GM18505 (cell line): ENCODE measurements around the gene OSCP1.

ENCODE experiments used
- ATAC-seq: cut with Tn5 transposase; IDR thresholded peaks from one replicate; pipeline ENCODE4 v1.9.1; 2021; ENCODE audit not compliant: unreplicated experiment
- POLR2A ChIP-seq: IDR thresholded peaks from 4 replicates; pipeline ENCODE4 v1.6.1; 2011; ENCODE audit warnings: borderline replicate concordance; ENCODE audit not compliant: insufficient read depth, insufficient read length; ENCODE audit errors: extremely low read depth

OSCP1 gene

DNA sequence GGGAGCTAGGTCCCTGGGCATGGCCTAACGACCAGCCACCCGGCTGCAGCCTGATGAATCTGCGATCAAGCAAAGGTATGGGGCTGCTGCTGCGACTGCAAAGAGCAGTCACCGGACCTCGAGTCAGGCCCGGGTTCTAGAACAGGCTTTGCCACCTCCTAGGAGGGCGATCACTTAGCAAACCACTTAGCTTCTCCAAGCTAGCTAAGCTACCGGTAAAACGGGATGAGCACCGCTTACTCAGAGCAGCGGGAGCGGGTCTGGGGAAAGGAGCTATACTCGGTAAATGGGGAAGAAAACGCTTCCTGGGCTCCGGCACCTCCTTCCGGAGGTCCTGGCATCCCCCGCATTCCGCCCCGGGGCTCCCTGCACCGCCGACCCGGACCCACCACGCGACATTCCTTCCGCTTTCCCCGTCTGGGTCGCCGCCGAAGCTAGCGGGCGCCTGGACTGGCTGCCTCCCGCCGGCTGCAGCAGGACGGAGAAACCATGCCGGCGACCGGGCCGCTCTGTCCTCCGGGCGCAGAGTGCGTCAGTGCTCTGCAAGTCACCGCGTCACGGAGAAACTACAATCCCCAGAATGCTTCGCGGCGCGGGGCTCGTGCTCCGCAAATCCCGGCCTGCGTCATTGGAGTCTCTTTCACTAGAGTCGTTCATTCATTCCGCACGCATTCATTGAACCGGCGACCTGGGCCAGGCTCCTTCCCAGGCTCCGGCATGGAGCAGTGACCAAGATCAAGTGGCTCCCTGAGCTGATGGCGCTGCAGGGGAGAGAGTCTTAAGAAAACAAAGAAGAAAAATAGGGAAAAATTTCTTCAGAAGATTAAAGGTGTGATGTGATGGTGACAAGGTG, 52.6 kb downstream of the OSCP1 start, which contains the start of gene LSM10:
Gene LSM10, minus strand, starts transcription at position 531 of the 853 bp plus-strand sequence. CDS start 3,779 bp downstream, outside the sequence.
- peak; percentile 87 for TF ChIP-seq POLR2A
- ATAC-seq = peak; percentile 74

DNA sequence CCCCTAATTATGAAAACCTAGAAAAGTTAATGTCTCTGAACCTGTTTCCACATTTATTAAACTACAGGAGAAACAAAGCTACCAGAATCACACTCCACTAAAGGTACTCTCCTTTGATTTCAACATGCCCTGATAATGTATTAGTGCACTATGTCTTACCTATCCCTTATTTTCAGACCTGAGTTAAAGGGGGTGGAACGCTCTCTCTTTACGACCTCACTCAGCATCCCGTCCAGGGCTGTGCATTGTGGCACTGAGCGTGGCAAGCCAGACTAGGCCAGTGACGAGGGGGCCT, 53.2 kb downstream of the OSCP1 start:
- no peak for TF ChIP-seq POLR2A
- no peak for ATAC-seq

DNA sequence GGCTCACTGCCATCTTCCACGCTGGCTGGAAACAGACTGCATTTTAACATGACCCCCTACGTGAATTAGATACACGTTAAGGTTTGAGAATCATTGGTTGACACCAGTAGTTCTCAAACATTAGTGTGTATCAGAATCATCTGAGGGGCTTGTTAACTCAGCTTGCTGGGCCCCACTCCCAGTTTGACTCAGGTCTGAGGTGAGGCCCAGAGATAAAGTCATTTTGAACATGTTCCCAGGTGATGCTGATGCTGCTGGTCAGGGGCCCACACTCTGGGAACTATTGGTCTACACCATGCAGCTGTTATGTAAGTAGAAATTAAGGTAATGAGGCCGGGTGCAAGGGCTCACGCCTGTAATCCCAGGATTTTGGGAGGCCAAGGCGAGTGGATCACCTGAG, 53.9 kb downstream of the OSCP1 start:
- ATAC-seq = no peak
- TF ChIP-seq POLR2A = no peak

DNA sequence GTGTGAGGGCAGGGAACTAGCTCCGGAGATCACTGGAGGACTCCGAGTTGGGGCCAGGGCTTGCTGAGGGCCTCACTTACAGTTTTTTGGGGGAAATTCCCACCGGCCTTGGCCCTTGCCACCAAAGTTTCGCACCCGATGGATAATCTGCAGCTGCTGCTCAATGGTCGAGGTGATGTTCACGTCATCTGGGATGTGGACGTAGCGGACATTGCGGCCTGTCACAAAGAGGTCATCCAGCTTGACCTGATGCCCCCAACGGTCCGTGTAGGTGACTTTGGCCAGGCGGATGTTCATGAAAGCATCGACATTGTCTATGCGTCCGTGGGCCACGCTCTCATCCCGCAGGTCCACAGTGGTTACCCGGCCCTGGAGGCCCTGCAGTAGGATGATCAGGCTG, 56.6 kb downstream of the OSCP1 start:
- no peak for TF ChIP-seq POLR2A
- no peak for ATAC-seq

DNA sequence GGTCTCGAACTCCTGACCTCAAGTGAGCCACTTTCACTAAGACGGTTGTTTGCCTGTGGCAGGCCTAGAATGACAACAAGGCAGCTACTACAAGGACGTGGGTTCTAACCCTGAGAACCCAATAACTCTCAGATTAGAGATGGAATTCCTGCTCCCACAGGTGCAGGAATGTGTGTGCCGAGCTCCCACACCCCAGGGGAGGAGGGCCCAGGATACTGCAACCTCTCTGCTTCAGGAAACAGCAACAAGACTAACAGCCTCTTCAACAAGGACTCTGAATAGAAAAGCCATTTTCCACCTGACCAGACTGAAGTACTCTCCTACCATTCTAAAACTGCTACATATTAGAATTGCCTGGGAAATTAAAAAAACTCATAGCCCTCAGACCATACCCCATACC, 57.4 kb downstream of the OSCP1 start:
- no peak for ATAC-seq
- no peak for TF ChIP-seq POLR2A

DNA sequence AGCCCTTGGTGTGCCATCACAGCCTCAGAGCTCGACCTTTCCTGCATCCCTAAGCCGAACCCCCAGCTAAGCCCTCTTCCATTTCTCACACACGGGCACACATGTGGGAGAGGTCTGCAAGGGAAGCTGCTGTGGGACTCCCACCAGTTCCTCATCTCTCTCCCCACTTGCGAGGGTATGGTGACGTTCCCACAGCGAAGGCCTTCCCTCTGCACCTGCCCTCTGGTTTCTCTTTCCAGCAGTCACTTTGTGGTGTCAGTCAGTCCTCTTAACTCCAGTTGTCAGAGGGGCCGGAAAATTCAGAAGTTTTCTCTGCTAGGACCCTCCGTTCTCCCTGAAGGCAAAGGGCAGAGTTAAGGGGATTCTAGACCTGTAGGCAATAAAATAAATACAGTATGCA, 59.0 kb downstream of the OSCP1 start:
- ATAC-seq = no peak
- no peak for TF ChIP-seq POLR2A

DNA sequence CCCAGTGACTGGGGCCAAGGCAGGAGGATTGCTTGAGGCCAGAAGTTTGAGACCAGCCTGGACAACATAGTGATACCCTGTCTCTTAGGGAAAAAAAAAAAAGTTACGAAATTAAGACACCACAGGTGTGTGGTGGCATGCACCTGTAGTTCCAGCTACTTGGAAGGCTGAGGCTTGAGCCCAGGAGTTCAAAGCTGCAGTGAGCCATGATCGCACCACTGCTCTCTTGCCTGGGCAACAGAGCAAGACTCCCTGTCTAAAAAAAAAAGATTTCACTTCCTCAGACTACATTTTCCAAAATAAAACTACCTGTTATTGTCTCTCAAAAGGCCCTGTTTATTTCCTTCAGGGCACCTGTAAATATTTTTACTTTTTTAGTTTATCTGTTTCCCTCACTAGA, 59.8 kb downstream of the OSCP1 start:
- no peak for ATAC-seq
- TF ChIP-seq POLR2A = no peak

DNA sequence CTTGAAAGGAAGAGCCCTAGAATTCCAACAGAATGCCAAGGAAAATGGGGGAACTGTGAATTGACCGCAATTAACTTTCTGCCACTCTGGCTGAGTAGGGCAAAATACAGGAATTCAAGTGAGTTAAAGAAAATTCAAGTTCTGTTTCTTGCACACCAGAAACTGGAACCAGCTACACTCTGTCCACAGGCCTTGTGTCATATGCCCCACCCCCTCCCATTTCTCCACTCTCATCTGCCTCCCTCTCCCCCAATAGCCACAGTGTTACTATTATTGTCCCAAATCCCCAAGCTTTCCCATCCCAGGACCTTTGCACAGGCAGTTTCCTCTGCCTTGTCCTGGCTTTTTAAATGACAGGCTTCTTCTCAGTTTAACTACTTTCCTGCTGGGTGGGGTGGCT, 60.3 kb downstream of the OSCP1 start:
- no peak for TF ChIP-seq POLR2A
- no peak for ATAC-seq

DNA sequence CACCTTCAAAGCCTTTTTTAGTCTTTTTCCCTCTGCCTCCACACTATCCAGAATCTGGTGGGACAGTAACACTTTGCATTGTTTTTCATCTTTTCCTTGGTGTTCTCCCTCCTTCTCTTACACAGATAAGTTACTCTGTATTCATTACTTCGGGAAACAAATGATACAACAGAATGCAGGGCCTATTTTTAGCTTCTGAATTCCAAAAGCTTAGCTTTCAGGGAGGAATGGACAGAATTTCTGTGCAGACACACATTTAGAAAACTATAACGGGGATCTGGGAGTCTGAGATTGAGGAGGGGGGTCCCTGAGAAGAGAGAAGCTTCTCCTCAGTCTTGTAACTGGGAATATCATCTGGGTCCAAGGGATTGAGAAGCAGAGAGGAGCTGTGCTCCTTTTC, 61.0 kb downstream of the OSCP1 start:
- ATAC-seq = no peak

DNA sequence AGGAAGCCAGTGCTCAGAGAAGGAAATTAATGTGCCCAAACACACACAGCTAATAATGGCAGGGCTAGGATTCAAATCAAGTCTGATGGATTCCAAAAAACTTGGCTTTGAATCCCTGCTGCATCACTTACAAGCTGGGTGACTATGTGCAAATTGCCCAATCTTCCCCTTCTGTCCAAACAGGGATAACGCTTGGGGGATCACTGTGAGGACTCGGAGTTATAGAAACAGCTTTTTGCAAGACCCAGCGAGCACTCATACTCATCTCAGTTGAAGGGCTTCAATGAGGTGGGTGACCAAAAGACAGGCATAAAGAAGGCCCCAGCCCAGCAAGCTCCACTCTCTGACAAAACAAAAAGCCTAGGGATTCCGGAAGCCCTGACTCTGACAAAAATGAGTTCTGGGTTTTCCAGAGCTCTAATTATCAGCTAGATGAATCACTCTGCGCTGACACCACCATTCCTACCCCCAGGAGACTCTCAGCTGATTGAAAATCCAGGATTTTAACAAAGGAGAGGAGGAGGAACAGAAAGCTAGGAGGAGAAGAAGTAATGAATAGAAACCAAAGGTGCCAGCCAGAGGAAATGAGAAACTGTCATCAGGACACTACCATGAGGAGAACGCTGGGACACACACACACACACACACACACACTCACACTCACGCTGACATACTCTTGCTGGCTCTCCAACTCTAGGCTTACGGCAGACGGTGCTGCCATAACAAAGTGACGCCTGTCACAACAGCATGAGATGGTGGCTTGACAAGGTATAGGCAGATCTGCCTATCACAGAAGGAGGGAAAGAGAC, 62.9 kb downstream of the OSCP1 start:
- TF ChIP-seq POLR2A = no peak

More for the DNA sequence above, 61.0 kb downstream of the OSCP1 start:
- no peak for TF ChIP-seq POLR2A

DNA sequence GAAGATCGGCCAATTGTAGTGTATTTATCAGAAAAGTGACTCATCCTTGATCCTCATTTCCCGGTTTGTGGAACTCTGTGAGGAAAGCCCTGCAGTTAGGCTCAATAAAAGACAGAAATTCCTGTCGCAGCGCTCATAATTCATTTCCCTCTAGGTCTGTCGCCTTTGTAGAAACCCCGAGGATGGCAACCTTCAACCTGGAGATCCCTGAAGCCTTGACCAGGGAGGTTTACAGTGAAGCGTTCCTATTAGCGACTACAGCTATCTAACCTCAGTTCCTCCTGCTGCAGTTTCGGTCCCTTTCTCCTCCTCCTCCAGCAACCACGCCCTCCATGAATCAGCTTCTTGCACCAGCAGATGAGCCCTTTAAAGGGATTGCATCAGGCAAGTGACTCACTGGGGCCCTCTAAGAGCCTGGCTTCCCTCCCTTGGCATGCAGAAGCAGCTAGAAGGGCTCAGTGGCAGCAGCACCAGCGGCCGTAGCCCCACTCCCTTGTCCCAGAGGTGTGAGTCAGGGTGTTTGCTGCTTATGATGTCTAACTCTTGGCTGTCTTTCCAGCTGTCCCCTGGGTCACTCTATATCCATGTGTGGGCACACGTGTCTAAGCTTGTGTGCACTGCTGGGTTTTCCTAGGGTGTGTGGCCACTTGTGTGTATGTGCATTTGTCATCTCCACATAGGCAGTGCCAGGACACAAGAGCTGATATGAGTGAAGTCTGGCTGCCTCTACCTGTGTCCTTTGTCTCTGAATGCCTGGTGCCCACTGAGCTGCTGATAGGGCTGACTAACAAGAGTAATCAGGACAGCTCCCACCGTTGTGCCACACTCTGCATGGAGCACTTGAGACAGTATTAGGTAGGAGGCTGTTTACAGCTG, 63.7 kb downstream of the OSCP1 start:
- peak; percentile 37 for ATAC-seq

More for the DNA sequence above, 62.9 kb downstream of the OSCP1 start:
- no peak for ATAC-seq

DNA sequence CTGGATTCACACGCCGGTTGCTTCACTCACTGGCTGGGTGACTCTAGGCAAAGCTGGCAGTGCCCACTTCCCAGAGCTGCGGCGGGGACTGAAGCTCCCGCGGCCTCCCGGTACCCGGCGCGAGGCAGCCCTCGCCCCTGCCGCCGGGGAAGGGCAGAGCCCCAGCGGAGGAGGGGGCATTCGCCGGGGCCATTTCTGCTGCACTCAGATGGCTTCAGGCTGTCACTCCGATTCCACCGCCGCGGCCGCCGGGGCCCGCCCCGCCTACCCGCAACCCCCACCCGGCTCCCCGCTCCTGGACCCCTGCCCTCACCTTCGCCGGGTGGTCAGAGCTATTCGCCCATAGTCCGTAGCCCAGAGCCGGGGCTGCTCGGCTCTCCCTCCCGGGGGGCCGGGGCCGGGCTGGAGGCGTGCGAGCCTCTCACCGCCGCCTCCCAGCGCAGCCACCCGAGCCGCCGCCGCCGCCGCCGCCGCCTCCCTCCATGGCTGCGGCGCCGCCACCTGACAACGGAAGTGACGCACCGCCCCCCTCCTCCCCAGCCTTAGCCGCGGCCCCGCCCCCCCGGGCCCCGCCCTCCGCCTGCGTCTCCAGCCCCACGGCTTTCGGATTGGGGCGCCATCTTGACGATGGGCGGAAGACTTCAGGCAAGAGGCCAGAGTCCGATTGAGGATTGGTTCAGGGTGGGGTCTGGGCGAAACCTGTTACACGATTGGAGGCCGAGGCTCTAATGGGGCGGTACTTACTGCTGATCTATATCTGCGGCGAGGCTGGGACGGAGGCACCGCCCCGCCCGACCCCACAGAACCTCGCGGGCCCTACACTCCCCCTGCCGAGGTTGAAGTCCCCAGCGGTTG, 64.6 kb downstream of the OSCP1 start, which contains the start of gene STK40:
Gene STK40, minus strand, starts transcription at position 515 of the 855 bp plus-strand sequence. CDS start 24,592 bp downstream, outside the sequence.
- TF ChIP-seq POLR2A = peak; percentile 27
- peak; percentile 77 for ATAC-seq

More for the DNA sequence above, 63.7 kb downstream of the OSCP1 start:
- TF ChIP-seq POLR2A = peak; percentile 96
